BLaER1 treated with 17β-estradiol and CSF1 and Interleukin-3, amounts not matched to agents 10 nM and 100 nM (cell line): ENCODE data around the gene TBCK.
"Not testable (repeated sequence)": the region's sequence is repeated elsewhere in the genome, so short reads cannot be mapped to it uniquely, and the experiment has no call there.

Source experiments
- H3K27ac ChIP-seq, 11 experiments: shearing (Covaris generic); formaldehyde crosslinking; 2 replicates each; pipeline ENCODE4 v1.8.1; 2022
- H3K27me3 ChIP-seq, 11 experiments: shearing (Covaris generic); formaldehyde crosslinking; 2 replicates each; pipeline ENCODE4 v1.8.1; 2022
- H3K36me3 ChIP-seq, 11 experiments: shearing (Covaris generic); formaldehyde crosslinking; 2 replicates each; pipeline ENCODE4 v1.8.1; 2022
- H3K4me1 ChIP-seq, 10 experiments: shearing (Covaris generic); formaldehyde crosslinking; 2 replicates each; pipeline ENCODE4 v1.8.1; 2022
- H3K4me2 ChIP-seq, 11 experiments: shearing (Covaris generic); formaldehyde crosslinking; 2 replicates each; pipeline ENCODE4 v1.8.1; 2022
- H3K4me3 ChIP-seq, 10 experiments: shearing (Covaris generic); formaldehyde crosslinking; 2 replicates each; pipeline ENCODE4 v1.8.1; 2022
- H3K9ac ChIP-seq, 11 experiments: shearing (Covaris generic); formaldehyde crosslinking; 2 replicates each; pipeline ENCODE4 v1.8.1; 2022
- H3K9me3 ChIP-seq, 11 experiments: shearing (Covaris generic); formaldehyde crosslinking; replicated peaks in 1 of 11; 2 replicates each; pipeline ENCODE4 v1.8.1; 2022
- H4K20me1 ChIP-seq, 11 experiments: shearing (Covaris generic); formaldehyde crosslinking; 2 replicates each; pipeline ENCODE4 v1.8.1; 2022
- Cebpa-rat ChIP-seq, 11 experiments: shearing (Covaris generic); IDR thresholded peaks; 2 replicates each; pipeline ENCODE4 v1.8.1; 2022

TBCK gene

GRCh38 chr4:106116025-106116424 is 200.0 kb downstream of the TBCK start:
- Histone ChIP-seq H4K20me1 (no peaks in the 10 kb centered on the region), H3K4me3 (no peak overlapping the region), H3K9ac (no peak overlapping the region), H3K27ac (no peak overlapping the region), H3K4me2 (no peak overlapping the region), H3K36me3 (peaks cover 38 to 56% (median 52%) of the 10 kb centered on the region in 11 experiments), H3K4me1 (no peaks in the 10 kb centered on the region), H3K27me3 (no peaks in the 10 kb centered on the region), H3K9me3 (peaks cover 25 to 35% (median 29%) of the 10 kb centered on the region in 11 experiments)
- no peak for TF ChIP-seq Cebpa-rat (IDR thresholded peaks at IDR 0.05)

- Histone ChIP-seq H3K27me3 (no peaks in the 10 kb centered on the region), H4K20me1 (no peaks in the 10 kb centered on the region), H3K27ac (no peak overlapping the region), H3K4me1 (no peaks in the 10 kb centered on the region), H3K4me2 (no peak overlapping the region), H3K4me3 (no peak overlapping the region), H3K9ac (no peak overlapping the region), H3K36me3 (peaks cover 56 to 73% (median 70%) of the 10 kb centered on the region in 11 experiments), H3K9me3 (peaks cover 43 to 52% (median 46%) of the 10 kb centered on the region in 11 experiments)
- no peak for TF ChIP-seq Cebpa-rat (IDR thresholded peaks at IDR 0.05)
Measured at GRCh38 chr4:106114270-106114669, 201.7 kb downstream of the TBCK start.

- not testable (repeated sequence) for H3K4me1 ChIP-seq, H3K4me3 ChIP-seq, H3K9ac ChIP-seq, H3K27ac ChIP-seq, H4K20me1 ChIP-seq, H3K4me2 ChIP-seq, H3K27me3 ChIP-seq
- peaks cover 74 to 92% (median 82%) of the 10 kb centered on the region in 11 experiments for H3K36me3 ChIP-seq
- H3K9me3 ChIP-seq, result peaks cover 54 to 70% (median 63%) of the 10 kb centered on the region in 11 experiments
Measured at GRCh38 chr4:106111778-106112469, 204.1 kb downstream of the TBCK start.

GRCh38 chr4:106109929-106110328 is 206.1 kb downstream of the TBCK start:
- Histone ChIP-seq H3K9me3 (peaks cover 54 to 76% (median 63%) of the 10 kb centered on the region in 11 experiments), H3K4me2 (no peak overlapping the region), H3K4me1 (no peaks in the 10 kb centered on the region), H3K27me3 (no peaks in the 10 kb centered on the region), H3K36me3 (peaks cover 75 to 95% (median 83%) of the 10 kb centered on the region in 11 experiments), H3K4me3 (peak overlapping the region in 2 of 10 experiments; percentile 12 to 16; a peak in 1 of 20 replicates), H3K9ac (no peak overlapping the region), H4K20me1 (no peaks in the 10 kb centered on the region), H3K27ac (no peak overlapping the region)
- TF ChIP-seq Cebpa-rat (IDR thresholded peaks at IDR 0.05), result no peak

- Histone ChIP-seq H3K4me2 (no peak overlapping the region), H3K27ac (no peak overlapping the region), H3K27me3 (no peaks in the 10 kb centered on the region), H3K9me3 (peaks cover 17 to 46% (median 32%) of the 10 kb centered on the region in 11 experiments), H3K36me3 (peaks cover 49 to 69% (median 62%) of the 10 kb centered on the region in 11 experiments), H3K4me3 (no peak overlapping the region), H3K4me1 (no peaks in the 10 kb centered on the region), H4K20me1 (no peaks in the 10 kb centered on the region), H3K9ac (no peak overlapping the region)
- TF ChIP-seq Cebpa-rat (IDR thresholded peaks at IDR 0.05), result no peak
Measured at GRCh38 chr4:106105697-106106096, 210.3 kb downstream of the TBCK start.

- H3K36me3 ChIP-seq, result peaks cover 35 to 54% (median 48%) of the 10 kb centered on the region in 11 experiments
- H3K27ac ChIP-seq, result no peak overlapping the region
- TF ChIP-seq Cebpa-rat (IDR thresholded peaks at IDR 0.05), result no peak
- no peaks in the 10 kb centered on the region for H3K27me3 ChIP-seq
- no peaks in the 10 kb centered on the region for H3K4me1 ChIP-seq
- H3K4me3 ChIP-seq, result no peak overlapping the region
- H3K4me2 ChIP-seq, result no peak overlapping the region
- H3K9ac ChIP-seq, result no peak overlapping the region
- no peaks in the 10 kb centered on the region for H4K20me1 ChIP-seq
- H3K9me3 ChIP-seq, result peaks cover 3 to 32% (median 18%) of the 10 kb centered on the region in 11 experiments
Measured at GRCh38 chr4:106104276-106104675, 211.7 kb downstream of the TBCK start.

- Histone ChIP-seq H3K4me3 (no peak overlapping the region), H3K4me2 (no peak overlapping the region), H3K9ac (no peak overlapping the region), H3K4me1 (no peaks in the 10 kb centered on the region), H3K27me3 (no peaks in the 10 kb centered on the region), H3K27ac (no peak overlapping the region), H3K36me3 (peaks cover 10 to 44% (median 26%) of the 10 kb centered on the region in 11 experiments; a peak in 21 of 22 replicates), H3K9me3 (peaks cover 9 to 17% (median 12%) of the 10 kb centered on the region in 11 experiments), H4K20me1 (no peaks in the 10 kb centered on the region)
- no peak for TF ChIP-seq Cebpa-rat (IDR thresholded peaks at IDR 0.05)
Measured at GRCh38 chr4:106096454-106096853, 219.6 kb downstream of the TBCK start.

- TF ChIP-seq Cebpa-rat (IDR thresholded peaks at IDR 0.05), result no peak
- no peaks in the 10 kb centered on the region for H3K27me3 ChIP-seq
Measured at GRCh38 chr4:106095408-106095807, 220.6 kb downstream of the TBCK start.

GRCh38 chr4:106092361-106093040 is 223.5 kb downstream of the TBCK start:
- no peak overlapping the region for H3K4me2 ChIP-seq
- H3K9ac ChIP-seq, result no peak overlapping the region
- no peak overlapping the region for H3K27ac ChIP-seq
- H3K4me1 ChIP-seq, result no peaks in the 10 kb centered on the region
- TF ChIP-seq Cebpa-rat (IDR thresholded peaks at IDR 0.05), result no peak
- H3K27me3 ChIP-seq, result no peaks in the 10 kb centered on the region
- H4K20me1 ChIP-seq, result no peaks in the 10 kb centered on the region
- H3K36me3 ChIP-seq, result peaks cover 40 to 82% (median 53%) of the 10 kb centered on the region in 11 experiments
- peaks cover 42 to 57% (median 51%) of the 10 kb centered on the region in 11 experiments for H3K9me3 ChIP-seq
- H3K4me3 ChIP-seq, result no peak overlapping the region

More at GRCh38 chr4:106095408-106095807, 220.6 kb downstream of the TBCK start:
- peaks cover 21 to 55% (median 32%) of the 10 kb centered on the region in 11 experiments for H3K36me3 ChIP-seq
- H3K9me3 ChIP-seq, result peaks cover 20 to 28% (median 23%) of the 10 kb centered on the region in 11 experiments
- H3K27ac ChIP-seq, result no peak overlapping the region
- H3K4me3 ChIP-seq, result no peak overlapping the region
- H4K20me1 ChIP-seq, result no peaks in the 10 kb centered on the region
- no peaks in the 10 kb centered on the region for H3K4me1 ChIP-seq
- H3K4me2 ChIP-seq, result no peak overlapping the region
- H3K9ac ChIP-seq, result no peak overlapping the region
